Right ventricle myocardium inferior (tissue), 1 donor: Measurements from ENCODE around the gene SOAT2. TPM values are rescaled to one million over a fixed set of nuclear protein-coding genes. Genes with fewer than 3 reads are reported as not detected.
"Not testable (repeated sequence)": the region's sequence is repeated elsewhere in the genome, so short reads cannot be mapped to it uniquely, and the experiment has no call there.

Experiments
- ATAC-seq: fragments of 200-7000 bp; cut with Tn5 transposase; one replicate; pipeline ENCODE4 v1.9.1; 2020; ENCODE audit warnings: mild to moderate bottlenecking, moderate library complexity
- DNase-seq: peaks from one replicate; pipeline ENCODE4 v3.0.0; 2021; ENCODE audit errors: missing footprints
- intact Hi-C: fragments of 100-400 bp; cut with DNase I; formaldehyde crosslinking; loops from one replicate; pipeline ENCODE4 v1.11.0; 2022
- total RNA-seq: library from RNA; stranded (reverse); fragmentation: NEBNext Ultra II Directional; extraction: Animal tissue kit (Norgen Biotek cat#: 25700); gene quantifications from one replicate; pipeline ENCODE4 v1.2.1, GENCODE V29; 2021
- donor health status: DM: no; HTN: yes; CAD: no; lungs with severe emphysema.

Gene SOAT2
- total RNA-seq, 1 donor from 2014 or later, result not detected

GRCh38 chr12:53097564-53098353 is 5.5 kb upstream of the SOAT2 start, which contains the start of gene IGFBP6:
TSS of gene IGFBP6 (plus strand) at chr12:53097667. CDS start at chr12:53097718, 51 bp downstream.
- DNase-seq (peak; percentile 83), ATAC-seq (peak; percentile 62)
- intact Hi-C loops, result loop anchor here (1.0 to 10.0 kb wide), 3 partner anchors 19 to 53 kb away; partner anchors contain the start of gene SPRYD3

GRCh38 chr12:53098354-53098981 is 4.8 kb upstream of the SOAT2 start:
- intact Hi-C loops, result loop anchor here (1.0 to 10.0 kb wide), 2 partner anchors 32 to 54 kb away; no protein-coding TSS in a partner anchor
- no peak for DNase-seq
- peak; percentile 30 for ATAC-seq

GRCh38 chr12:53099071-53099882 is 4.0 kb upstream of the SOAT2 start:
- intact Hi-C loops, result loop anchor here (1.0 to 10.0 kb wide), 2 partner anchors 54 to 82 kb away; no protein-coding TSS in a partner anchor

GRCh38 chr12:53100466-53101151 is 2.7 kb upstream of the SOAT2 start:
- intact Hi-C loops, result no loop called here
- DNase-seq (no peak), ATAC-seq (no peak)

More at GRCh38 chr12:53099071-53099882, 4.0 kb upstream of the SOAT2 start:
- ATAC-seq, result peak; percentile 74
- DNase-seq, result peak; percentile 93

GRCh38 chr12:53101266-53101665 is 2.0 kb upstream of the SOAT2 start:
- no peak for ATAC-seq
- intact Hi-C loops, result no loop called here

GRCh38 chr12:53101931-53102781 is 1.1 kb upstream of the SOAT2 start:
- ATAC-seq (no peak), DNase-seq (no peak)
- intact Hi-C loops, result no loop called here

More at GRCh38 chr12:53101266-53101665, 2.0 kb upstream of the SOAT2 start:
- no peak for DNase-seq

- DNase-seq (no peak), ATAC-seq (no peak)
- intact Hi-C loops, result no loop called here
These were observed 597 bp downstream of the SOAT2 start for GRCh38 chr12:53103860-53104305.

- no peak for ATAC-seq
- intact Hi-C loops, result no loop called here
These were observed 2.0 kb downstream of the SOAT2 start for GRCh38 chr12:53105256-53105655.

GRCh38 chr12:53105712-53106439 is 2.6 kb downstream of the SOAT2 start:
- peak; percentile 6 for ATAC-seq
- intact Hi-C loops, result no loop called here
- DNase-seq, result no peak

More at GRCh38 chr12:53105256-53105655, 2.0 kb downstream of the SOAT2 start:
- no peak for DNase-seq

GRCh38 chr12:53107122-53107521 is 3.8 kb downstream of the SOAT2 start:
- DNase-seq, result no peak
- ATAC-seq, result no peak
- intact Hi-C loops, result no loop called here

GRCh38 chr12:53112431-53112830 is 9.1 kb downstream of the SOAT2 start:
- ATAC-seq, DNase-seq, intact Hi-C loops: not testable (repeated sequence)

GRCh38 chr12:53113136-53113705 is 9.9 kb downstream of the SOAT2 start:
- ATAC-seq, result no peak
- intact Hi-C loops, result no loop called here
- no peak for DNase-seq

- intact Hi-C loops, result no loop called here
- DNase-seq (no peak), ATAC-seq (no peak)
These were observed 10.7 kb downstream of the SOAT2 start for GRCh38 chr12:53113951-53114350.

- DNase-seq (peak; percentile 68), ATAC-seq (no peak)
- intact Hi-C loops, result no loop called here
These were observed 12.0 kb downstream of the SOAT2 start for GRCh38 chr12:53115112-53115890.

GRCh38 chr12:53115891-53116648 is 12.8 kb downstream of the SOAT2 start:
- ATAC-seq, result peak; percentile 88
- no peak for DNase-seq
- intact Hi-C loops, result no loop called here
